HG03159 (cell line): ENCODE measurements around the gene ANKMY2.
A peak's percentile ranks its signal among the peaks of the same experiment; 100 is the strongest.
"Not testable (repeated sequence)": the region's sequence is repeated elsewhere in the genome, so short reads cannot be mapped to it uniquely, and the experiment has no call there.

Source experiments
- ATAC-seq: cut with Tn5 transposase; IDR thresholded peaks from one replicate; pipeline ENCODE4 v1.9.1; 2021; ENCODE audit warnings: mild to moderate bottlenecking, moderate library complexity; ENCODE audit not compliant: unreplicated experiment

Gene ANKMY2

GRCh38 chr7:16645593-16646471 is at the start of gene ANKMY2, which contains the start of gene BZW2:
Gene ANKMY2 (minus strand): TSS chr7:16645754. CDS start chr7:16645573, 181 bp downstream.
Gene BZW2 (plus strand): TSS chr7:16646181. CDS start chr7:16665444, 19,263 bp downstream.
- ATAC-seq, result peak; percentile 96

- no peak for ATAC-seq
Measured at GRCh38 chr7:16694806-16695205, 49.3 kb upstream of the ANKMY2 start.

GRCh38 chr7:16693601-16694318 is 48.2 kb upstream of the ANKMY2 start:
- ATAC-seq, result no peak

DNA sequence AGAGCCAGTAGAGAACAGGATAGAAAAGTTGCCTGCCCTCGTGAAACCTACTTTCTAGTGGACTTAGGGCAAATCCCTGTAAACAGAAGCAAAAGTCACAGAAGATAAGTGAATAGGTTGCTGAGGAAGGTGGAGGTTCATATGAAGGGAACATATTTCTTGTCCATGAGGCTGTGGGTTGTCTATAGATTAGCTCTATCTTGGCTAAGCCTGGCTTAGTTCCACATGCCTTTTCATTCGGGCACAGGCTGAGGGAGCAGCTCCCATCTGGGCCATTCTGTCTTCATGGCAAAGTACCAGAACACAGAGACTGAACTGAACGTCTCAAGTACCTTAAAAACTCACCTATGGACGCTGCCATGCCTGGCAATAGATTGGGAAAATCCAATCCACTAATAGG is 45.7 kb upstream of the ANKMY2 start:
- no peak for ATAC-seq

- no peak for ATAC-seq
Measured at GRCh38 chr7:16688249-16688648, 42.7 kb upstream of the ANKMY2 start.

DNA sequence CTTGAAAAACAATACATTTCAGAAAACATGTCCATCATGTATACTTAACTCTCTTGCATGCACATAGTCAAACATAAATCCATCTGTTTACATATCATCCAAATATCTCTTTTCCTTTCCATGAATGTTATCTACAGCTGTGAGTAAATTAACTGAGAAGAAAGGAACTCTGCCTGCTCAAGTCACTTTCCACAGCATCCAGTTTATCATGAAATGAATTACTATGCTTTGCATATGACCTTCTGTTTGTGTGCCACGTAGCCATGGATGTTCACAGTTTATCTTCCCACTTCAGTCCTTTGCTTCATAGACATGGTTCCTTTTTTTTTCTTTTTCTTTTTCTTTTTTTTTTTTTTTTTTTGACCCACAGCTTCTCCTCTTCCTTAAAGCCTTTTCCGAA is 40.0 kb upstream of the ANKMY2 start:
- ATAC-seq, result no peak

DNA sequence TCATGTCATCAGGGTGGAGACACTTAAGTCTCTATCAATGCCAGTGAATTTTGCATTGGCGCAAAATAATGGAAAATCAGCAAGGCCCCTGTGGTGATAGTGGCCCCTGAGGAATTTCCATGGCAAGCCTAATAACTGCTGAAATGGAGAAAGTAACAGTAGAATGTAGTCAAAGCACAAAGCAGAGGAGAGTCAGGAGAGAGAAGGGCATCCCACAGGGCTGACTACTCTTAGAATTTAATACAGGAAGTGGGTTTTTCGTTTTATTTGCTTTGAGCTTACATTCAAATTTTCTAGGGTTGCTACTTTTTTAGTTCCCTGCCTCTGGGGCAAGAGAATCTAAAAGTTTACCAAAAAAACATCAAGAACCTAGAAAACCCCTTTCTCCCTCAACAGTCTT is 39.4 kb upstream of the ANKMY2 start:
- no peak for ATAC-seq

DNA sequence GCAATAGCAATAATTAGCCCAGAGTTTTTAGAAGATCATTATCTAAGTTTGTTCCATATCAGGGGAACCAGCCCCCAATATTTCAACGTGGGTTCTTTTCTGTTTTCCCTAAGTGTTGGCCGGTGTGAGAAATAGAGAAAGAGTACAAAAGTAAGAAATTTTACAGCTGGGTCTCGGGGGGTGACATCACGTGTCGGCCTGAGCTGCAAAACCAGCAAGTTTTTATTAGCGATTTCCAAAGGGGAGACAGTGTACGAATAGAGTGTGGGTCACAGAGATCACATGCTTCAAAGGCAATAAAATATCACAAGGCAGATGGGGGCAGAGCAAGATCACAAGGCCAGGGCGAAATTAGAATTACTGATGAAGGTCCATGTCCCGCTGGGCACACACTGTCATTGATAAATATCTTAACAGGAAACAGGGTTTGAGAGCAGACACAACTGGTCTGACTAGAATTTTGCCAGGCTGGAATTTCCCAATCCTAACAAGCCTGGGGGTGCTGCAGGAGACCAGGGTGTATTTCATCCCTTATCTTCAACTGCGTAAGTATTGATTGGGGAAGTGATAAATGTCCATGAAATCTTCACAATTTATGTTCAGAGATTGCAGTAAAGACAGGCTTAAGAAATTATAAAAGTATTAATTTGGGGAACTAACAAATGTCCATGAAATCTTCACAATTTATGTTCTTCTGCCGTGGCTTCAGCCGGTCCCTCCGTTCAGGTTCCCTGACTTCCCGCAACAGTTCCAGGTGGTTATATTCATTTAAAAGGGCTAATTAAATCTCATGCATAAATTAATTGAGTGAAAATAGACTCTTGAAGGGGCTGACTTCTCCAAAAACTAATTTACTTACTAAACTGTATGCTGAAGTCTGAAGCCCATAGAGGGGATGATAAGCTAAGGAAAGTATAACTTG is 33.4 kb upstream of the ANKMY2 start:
- not testable (repeated sequence) for ATAC-seq

- ATAC-seq, result no peak
Measured at GRCh38 chr7:16677978-16678494, 32.5 kb upstream of the ANKMY2 start.

GRCh38 chr7:16675277-16675676 is 29.7 kb upstream of the ANKMY2 start:
- no peak for ATAC-seq

DNA sequence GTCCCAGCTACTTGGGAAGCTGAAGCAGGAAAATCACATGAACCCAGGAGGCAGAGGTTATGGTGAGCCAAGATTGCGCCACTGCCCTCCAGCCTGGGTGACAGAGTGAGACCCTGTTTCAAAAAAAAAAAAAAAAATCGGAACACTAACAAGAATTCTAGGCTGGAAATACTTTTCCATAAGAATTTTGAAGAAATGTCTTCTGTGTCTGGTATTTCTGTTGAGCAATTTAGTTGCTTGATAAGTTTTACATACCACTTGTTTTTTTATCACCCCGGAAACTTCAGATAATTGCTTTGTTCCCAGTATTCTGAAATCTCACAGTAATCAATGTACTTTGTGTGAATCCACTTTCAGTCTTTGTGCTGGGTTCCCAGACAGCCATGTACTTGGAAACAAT is 26.3 kb upstream of the ANKMY2 start:
- ATAC-seq, result no peak

GRCh38 chr7:16670731-16671344 is 25.3 kb upstream of the ANKMY2 start:
- ATAC-seq, result no peak

DNA sequence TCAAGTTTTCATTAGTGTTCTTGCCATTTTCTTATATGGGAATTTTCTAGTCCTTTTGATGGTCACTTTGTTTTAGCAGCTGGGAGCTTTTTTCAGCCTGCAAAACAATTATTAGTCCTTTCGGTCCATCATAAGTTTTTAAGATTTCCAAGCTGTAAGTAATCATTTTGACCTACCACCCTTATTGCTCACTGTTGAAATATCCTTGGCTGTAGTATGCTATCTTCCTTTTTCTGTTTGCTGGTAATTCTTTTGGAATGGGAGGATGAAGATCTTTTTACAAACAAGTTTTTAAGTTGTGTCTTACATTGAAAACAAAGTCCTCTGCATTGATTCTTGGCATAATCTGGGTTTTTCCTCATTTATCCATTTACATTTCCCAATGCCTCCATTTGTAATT is 24.5 kb upstream of the ANKMY2 start:
- ATAC-seq, result no peak

DNA sequence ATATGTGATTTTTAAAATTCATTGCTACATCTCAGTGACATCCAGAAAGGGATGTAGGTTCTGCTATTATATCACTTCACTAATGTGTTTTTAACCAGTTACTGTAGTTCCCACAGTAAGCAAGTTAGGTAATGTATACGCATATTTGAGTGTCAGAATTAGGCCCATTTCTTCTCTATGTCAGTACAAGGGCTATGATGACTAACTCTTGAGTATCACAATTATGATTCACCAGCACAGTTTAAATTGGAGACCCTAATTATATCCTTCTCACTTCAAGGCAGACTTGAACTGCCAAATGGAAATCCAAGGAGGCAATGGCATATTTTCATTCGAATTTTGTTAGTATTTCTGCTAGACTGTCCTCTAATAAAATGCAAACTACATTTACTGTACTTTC is 24.0 kb upstream of the ANKMY2 start:
- ATAC-seq, result no peak

DNA sequence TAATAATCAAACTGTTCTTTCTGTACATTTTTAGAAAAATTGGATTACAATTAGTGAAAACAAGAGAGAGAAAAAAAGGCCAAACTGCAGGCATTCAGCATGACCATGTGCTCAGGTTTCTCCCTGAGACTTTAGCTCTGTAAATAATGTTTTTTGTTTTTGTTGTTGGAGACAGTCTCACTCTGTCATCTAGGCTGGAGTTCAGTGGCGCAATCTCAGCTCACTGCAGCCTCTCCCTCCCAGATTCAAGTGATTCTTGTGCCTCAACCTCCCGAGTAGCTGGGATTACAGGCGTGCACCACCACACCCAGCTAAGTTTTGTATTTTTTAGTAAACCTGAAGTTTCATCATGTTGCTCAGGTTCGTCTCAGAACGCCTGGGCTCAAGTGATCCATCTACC is 23.4 kb upstream of the ANKMY2 start:
- ATAC-seq, result no peak

GRCh38 chr7:16668049-16668858 is 22.7 kb upstream of the ANKMY2 start:
- ATAC-seq, result no peak

DNA sequence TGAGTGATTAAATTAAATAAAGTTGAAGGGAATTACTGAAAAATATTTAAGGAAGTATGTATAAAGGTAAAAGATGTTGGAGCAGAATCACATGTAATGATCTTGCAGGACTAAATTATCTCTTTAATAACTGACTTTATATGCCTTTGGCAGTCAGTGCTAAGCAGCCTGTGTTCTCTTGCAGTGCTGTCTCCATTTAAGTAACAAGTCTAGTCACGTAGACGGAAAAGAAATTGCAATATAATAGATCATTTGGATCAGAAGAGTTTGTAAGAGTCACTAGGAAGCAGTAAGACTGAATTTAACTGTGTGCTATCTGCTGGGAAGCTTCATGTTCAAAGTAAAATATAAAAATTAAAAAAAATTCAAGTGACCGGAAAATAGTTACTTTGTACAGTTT is 21.8 kb upstream of the ANKMY2 start:
- ATAC-seq, result no peak

- no peak for ATAC-seq
Measured at GRCh38 chr7:16661924-16662323, 16.4 kb upstream of the ANKMY2 start.

DNA sequence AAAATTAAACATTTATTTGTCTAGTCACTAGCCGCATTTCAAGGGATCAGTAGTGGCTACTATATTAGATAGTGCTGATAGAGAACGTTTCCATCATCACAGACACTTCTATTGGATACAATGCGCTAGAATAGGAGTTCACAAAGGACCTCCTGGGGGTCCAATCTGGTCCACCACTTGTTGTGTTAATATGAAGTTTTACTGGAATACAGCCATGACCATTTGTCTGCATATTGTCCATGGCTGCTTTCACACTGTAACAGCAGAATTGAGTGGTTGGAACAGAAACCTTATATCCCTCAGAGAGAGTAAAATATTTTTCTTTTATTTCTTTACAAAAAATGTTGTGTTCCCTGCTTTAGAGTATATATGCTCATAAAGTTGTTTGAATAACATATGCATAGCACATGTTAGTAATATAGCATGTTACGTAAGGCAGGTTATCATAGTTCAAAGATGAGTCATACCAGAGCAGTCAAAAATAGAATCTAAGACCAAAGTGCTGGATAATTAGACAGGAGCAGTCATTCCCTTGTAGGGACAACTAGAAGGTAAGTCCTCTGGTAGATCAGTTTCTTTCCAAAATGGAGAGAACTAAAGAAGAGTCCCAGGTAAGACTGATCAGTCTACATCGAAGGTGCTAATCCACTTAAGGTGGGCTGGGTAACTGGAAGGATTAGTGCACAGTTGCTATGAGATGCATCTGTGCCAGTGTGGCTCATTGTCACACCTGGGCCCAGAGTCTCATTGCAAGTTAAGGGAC is 15.3 kb upstream of the ANKMY2 start:
- ATAC-seq, result no peak
